ENCODE results near the gene MOGAT3. TPM values are rescaled to one million over a fixed set of nuclear protein-coding genes. Genes with fewer than 3 reads are reported as not detected.

Gene MOGAT3, protein sequence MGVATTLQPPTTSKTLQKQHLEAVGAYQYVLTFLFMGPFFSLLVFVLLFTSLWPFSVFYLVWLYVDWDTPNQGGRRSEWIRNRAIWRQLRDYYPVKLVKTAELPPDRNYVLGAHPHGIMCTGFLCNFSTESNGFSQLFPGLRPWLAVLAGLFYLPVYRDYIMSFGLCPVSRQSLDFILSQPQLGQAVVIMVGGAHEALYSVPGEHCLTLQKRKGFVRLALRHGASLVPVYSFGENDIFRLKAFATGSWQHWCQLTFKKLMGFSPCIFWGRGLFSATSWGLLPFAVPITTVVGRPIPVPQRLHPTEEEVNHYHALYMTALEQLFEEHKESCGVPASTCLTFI
- not detected for total RNA-seq
- long read RNA-seq: 0 reads

DNA sequence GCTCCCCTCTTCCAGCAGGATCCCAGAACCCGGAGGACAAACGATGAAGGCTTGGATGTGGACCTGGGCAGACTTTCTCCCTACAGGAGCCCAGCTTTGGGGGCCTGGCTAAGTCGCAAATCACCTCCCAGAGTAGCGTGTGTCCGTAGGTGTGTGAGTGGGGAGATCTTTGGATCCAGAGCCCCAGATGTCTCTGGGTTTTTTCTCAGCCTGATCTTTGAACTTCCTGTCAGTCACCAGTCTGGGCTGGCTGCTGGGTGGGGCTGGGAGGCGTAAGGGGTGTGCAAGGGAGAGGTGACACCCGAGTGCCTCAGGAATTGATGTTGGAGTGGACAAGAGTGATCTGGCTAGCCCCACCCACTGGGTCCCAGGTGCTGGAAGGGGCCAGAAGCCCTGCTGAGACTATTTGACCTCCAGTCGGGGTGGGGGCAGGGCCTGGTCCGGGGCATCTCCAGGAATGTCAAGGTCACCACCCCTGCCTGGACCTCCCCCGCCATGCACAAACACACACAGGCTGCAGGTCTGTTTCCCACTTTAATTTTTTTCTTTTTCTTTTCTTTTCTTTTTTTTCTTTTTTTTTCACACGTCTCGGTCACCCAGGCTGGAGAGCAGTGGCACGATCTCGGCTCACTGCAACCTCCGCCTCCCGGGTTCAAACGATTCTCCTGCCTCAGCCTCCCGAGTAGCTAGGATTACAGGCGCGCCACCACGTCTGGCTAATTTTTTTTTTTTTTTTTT lies at the start of gene MOGAT3:
TSS of gene MOGAT3 (minus strand) at position 175 of the 738 bp plus-strand sequence. CDS start 182 bp downstream, outside the sequence.
- ATAC-seq (no peak), DNase-seq (ENCODE audit: missing footprints) (no peak)
- intact Hi-C loops (cut with DNase I): no loop called here

DNA sequence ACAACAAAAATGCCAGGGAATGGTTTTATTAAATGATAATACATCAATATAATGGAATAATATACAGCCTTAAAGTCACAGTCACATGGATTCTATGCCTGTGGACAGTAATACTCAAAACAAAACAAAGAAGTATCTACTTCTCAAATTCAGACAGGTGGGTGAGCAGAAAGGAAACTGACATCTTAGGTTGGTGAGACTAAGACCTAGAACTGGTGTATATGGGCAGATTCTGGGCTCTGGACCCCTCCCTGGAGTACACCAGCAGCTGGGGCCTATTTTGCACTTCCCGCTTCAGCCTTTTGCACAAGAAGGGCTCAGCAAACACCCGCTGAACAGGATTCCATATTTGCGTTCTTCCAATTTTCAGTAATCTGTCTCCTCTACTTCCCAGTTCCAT lies 49.5 kb upstream of the MOGAT3 start:
- intact Hi-C loops (cut with DNase I): no loop called here

DNA sequence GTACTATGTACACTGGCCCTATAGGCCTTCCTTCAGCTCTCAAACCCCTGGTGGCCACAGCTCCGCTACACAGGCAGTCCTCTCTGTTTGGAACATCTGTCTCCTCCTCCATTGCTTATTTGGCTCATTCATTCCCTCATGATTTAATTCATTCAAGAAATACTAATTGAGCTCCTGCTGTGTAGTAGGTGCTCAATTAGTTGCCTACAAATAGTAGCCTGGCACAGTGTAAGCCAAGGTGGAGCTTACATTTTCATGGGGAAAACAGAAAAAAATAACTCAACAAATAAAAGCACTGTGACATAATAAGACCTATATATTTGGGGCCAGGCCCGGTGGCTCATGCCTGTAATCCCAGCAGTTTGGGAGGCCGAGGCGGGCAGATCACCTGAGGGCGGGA lies 47.4 kb upstream of the MOGAT3 start:
- DNase-seq (ENCODE audit: missing footprints): no peak
- ATAC-seq: no peak
- intact Hi-C loops (cut with DNase I): no loop called here

More for the DNA sequence above, 49.5 kb upstream of the MOGAT3 start:
- ATAC-seq (no peak), DNase-seq (ENCODE audit: missing footprints) (no peak)

DNA sequence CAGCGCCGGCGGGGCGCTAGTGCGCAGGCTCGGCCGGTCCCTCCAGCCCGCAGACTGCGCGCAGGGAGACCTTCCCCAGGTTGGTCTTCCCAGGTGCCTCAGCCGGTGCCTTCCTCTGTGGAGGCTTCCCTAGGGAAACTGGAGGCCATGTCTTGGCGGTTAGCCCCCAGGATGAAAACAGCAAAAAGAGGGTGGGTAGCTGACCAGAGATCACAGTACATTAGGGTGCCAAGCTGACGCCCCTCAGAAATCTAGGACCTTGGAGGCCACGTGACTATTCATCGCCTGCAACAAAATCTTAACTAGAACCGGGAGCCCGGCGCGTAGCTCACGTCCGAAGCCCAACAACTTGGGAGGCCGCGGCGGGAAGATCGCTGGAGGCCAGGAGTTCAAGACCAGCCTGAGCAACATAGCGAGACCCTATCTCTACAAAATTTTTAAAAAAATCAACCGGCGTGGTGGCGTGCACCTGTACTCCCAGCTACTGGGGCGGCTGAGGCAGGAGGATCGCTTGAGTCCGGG lies 44.4 kb upstream of the MOGAT3 start:
- ATAC-seq (no peak), DNase-seq (ENCODE audit: missing footprints) (no peak)
- intact Hi-C loops (cut with DNase I): no loop called here

DNA sequence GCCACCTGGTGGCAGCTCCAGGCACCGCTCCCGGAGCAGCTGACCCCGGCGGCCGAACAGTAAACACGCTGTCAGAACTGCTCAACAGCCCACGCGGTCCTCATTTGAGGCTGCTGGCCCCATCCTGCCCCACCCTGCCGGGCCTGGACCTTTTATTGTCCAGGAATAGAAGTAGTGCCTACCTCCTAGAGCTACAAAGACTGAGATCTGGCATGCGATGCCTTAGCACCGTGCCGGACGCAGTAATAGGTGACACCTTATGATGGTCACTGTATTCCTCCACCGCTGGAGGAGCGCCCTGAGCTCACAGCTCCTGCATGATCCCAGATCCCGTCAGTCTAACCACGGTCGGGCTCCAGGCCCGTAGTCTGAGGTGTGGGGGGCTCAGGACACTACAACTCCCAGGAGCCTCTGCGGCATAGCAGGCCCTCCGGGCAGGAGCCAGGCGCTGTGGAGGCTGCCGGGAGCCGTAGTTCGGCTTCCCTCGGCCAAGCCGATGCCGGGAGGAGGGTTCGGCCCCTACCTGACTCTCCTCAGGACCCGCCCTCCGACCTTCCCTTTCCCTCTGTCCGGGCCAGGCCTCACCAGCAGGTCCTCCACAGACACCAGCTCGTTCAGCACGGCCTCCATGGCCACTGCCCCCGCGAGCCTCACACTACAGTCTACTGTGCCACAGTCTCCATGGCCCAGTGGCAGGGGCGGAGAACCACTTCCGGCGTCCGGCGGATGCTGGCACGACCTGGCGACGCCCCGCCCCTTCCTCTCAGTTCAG lies 43.7 kb upstream of the MOGAT3 start, which contains the start of gene FIS1:
TSS of gene FIS1 (minus strand) at position 707 of the 772 bp plus-strand sequence. CDS start at position 630, 77 bp downstream.
- DNase-seq (ENCODE audit: missing footprints) (peak; percentile 97), ATAC-seq (peak; percentile 98)
- intact Hi-C loops (cut with DNase I): loop anchor here (1.0 kb wide), 1 partner anchor 26 kb away; the partner anchor contains the start of gene ZNHIT1

DNA sequence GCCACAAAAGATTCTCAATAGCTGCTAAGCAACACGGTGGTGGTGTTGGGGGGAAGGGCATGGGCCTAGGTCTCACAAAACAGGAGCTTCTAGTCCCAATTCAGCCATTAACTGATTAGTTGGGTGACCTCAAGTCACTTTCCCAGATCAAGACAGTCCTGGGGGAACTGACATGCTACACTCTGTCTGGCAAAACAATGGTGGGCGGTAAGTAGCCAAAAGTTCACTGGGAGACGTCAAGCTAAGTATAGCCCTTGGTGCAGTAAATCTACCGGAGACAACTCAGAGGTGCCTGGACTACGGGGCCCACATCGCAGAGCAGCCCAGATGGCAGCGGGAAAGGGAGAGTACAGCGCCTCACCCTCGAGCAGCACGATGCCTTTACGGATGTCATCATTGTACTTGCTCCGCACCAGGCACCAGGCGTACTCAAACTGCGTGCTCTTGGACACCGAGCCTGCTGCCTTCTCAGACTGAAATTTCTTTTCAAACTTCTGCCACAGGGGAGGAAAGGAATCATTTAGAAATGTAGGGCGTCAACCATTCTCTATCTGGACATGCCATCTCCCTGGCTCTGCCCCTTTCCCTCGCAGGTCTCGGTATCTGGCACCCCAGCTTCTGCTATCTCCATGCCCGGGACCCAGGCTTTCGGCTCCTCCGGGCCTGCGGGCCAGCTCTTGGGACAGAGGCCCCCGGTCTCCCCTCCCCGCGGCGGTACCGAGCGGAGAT lies 43.0 kb upstream of the MOGAT3 start:
- ATAC-seq: no peak
- no peak for DNase-seq (ENCODE audit: missing footprints)
- intact Hi-C loops (cut with DNase I): loop anchor here (1.0 kb wide), 1 partner anchor 26 kb away; the partner anchor contains the start of gene ZNHIT1

DNA sequence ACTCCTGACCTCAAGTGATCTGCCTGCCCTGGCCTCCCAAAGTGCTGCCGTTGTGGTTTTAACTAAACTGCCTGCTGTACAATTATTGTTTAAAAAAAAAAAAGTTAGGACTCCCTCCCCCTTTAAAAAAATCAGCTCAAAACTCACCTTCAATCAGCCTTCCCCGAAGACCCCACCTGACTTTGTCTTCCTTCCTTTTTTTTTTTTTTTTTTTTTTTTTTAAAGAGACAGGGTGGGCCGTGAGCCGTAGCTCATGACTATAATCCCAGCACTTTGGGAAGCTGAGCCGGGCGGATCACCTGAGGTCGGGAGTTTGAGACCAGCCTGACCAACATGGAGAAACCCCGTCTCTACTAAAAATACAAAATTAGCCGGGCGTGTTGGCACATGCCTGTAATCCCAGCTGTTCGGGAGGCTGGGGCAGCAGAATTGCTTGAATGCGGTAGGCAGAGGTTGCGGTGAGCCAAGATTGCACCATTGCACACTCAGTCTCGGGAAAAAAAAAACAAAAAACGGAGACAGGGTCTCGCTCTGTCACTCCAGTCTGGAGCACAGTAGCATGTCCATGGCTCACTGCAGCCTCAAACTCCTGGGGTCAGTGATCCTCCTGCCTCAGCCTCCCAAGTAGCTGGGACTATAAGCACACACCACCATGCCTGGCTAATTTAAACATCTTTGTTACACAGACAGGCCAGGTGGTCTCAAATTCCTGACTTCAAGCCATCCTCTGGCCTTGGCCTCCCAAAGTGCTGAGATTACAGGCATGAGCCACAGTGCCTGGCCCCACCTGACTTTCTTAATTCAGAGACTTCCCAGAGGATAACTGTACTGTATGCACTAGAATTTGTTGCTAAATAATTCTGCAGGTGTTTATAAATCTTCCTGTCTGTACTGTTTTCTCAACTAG lies 40.9 kb upstream of the MOGAT3 start:
- ATAC-seq (no peak), DNase-seq (ENCODE audit: missing footprints) (no peak)
- intact Hi-C loops (cut with DNase I): no loop called here

DNA sequence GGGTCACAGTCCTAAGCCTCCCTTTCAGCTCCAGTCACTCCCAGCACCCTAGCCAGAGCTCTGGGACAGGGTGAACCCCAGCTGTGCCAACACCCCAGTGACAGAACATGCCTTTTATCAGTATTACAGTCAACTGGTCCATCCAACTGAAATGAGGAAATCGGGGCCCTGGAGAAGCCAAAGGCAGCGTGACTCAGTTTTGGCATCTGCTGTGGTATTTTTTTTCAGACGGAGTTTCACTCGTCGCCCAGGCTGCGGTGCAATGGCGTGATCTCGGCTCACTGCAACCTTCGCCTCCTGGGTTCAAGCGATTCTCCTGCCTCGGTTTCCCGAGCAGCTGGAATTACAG lies 40.2 kb upstream of the MOGAT3 start:
- intact Hi-C loops (cut with DNase I): no loop called here
- DNase-seq (ENCODE audit: missing footprints): no peak
- ATAC-seq: no peak

DNA sequence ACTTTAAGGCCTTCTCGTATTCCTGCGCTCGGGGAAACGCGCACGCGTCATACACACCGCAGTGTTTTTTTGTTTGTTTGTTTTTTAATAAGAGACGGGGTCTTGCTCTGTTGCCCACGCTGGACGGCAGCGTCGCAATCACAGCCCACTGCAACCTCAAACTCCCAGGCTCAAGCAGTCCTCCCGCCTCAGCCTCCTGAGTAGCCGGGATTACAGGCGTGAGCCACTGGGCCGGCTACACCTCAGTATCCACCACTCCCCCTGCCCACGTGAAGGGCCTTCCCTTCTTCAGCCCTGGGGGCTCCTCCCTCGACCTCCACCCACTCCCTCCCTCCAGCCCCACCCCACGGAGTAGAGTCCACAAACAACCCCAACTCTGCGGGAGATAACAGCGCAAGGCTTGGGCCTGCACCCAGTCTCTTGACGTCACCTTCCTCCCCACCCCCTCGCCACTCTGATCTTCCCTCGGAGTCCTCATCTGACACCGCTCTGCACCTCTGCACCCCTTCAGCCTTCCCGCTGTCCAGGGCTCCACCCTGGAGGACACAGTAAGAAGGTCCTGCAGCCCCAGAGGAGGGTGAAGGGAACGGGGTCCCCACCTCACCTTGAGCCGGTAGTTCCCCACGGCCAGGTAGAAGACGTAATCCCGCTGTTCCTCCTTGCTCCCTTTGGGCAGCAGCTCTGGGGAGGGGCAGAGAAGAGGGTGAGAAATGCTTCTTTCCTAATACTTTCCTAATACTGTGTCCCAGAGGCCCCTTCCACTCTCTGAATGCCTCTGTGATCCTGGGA lies 39.6 kb upstream of the MOGAT3 start:
- no peak for DNase-seq (ENCODE audit: missing footprints)
- ATAC-seq: no peak
- intact Hi-C loops (cut with DNase I): no loop called here

DNA sequence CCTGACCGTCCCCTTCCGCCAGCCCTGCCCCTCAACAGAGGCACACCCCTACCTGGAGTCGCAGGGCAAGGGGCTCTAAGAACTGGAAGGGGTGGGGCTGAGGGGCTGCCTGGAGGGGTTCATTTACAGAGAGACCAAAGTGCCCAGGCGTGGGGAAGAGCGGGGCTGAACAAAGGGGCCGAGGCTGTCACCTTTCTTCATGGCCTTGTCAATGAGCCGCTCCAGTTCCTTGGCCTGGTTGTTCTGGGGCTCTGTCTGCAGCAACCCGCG lies 39.0 kb upstream of the MOGAT3 start:
- intact Hi-C loops (cut with DNase I): no loop called here
- DNase-seq (ENCODE audit: missing footprints) (no peak), ATAC-seq (no peak)

DNA sequence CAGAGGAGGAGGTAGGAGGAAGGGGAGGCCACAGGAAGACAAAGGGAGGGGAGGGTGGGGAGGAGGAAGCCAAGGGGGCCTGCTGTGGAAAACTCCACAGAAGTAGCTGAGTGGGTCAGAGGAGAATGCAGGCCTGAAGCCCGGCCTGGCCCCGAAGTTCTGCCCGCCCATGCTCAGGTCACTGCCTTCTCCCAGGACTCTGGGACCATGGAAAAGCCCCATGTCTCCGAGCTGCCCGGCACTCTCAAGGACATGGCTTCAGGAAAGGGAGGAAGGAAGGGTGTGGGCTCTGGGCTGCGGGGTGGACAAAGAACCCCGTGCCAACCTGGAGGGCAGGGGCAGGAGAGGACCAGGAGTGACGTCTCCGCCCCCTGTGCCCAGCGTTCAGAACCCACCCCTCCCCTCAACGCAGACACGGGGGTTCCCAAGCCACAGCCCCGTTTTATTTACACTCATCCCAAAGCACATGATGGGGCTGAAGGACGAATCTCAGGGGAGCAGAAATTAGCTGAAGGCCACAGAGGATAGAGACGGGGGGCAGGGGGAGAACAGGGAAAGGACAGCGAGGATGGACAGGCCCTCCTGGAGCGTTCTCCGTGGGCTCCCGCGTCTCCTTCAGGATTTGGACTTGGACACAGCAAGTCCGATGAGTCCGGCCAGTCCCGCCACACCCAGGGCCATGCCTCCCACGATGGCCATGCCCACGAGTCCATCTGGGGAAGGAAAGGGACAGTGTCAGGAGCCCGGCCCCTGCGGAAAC lies 38.5 kb upstream of the MOGAT3 start:
- intact Hi-C loops (cut with DNase I): no loop called here
- ATAC-seq: no peak
- no peak for DNase-seq (ENCODE audit: missing footprints)

DNA sequence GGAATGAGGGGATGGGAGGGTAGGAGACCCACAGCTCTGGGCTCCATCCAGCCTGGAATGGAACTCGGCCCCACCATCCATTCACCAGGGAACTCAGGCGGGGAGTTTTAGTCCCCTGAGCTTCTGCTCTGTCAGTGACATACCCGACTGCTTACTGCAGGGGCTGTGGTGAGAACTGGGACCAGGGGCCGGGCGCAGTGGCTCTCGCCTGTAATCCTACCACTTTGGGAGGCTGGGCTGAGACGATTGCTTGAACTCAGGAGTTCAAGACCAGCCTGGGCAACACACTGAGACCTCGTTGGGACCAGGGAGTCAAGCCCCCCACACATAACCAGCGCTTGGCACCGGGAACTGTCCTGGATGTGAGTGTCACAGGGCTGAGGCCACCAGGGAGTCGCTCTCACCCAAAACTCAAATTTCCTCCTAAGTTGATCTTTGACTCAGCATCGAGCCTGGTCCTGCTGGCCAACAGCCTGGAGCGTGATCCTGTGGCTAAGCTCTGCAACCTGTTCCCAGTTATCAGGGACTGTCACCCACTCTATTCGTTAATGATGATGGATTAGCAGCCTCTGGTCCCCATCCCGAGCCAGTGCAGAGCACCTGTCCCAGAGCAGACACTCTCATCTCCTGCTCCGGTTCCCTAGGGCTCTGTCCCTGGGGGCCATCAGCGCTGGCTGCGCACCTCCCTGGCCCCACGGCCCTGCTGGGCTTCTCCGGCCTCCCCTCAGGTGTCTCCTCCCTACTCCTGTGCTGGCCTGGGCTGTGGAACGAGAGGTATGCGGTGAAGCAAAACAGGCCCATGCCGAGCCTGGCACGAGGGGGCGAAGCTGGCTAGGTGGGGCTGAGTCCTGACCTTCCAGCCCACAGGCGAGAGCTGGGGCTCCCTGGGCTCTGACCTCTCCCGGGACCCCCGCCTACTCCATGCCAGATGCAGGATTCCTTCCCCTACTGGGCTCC lies 37.7 kb upstream of the MOGAT3 start:
- DNase-seq (ENCODE audit: missing footprints) (no peak), ATAC-seq (peak; percentile 4)
- intact Hi-C loops (cut with DNase I): no loop called here

DNA sequence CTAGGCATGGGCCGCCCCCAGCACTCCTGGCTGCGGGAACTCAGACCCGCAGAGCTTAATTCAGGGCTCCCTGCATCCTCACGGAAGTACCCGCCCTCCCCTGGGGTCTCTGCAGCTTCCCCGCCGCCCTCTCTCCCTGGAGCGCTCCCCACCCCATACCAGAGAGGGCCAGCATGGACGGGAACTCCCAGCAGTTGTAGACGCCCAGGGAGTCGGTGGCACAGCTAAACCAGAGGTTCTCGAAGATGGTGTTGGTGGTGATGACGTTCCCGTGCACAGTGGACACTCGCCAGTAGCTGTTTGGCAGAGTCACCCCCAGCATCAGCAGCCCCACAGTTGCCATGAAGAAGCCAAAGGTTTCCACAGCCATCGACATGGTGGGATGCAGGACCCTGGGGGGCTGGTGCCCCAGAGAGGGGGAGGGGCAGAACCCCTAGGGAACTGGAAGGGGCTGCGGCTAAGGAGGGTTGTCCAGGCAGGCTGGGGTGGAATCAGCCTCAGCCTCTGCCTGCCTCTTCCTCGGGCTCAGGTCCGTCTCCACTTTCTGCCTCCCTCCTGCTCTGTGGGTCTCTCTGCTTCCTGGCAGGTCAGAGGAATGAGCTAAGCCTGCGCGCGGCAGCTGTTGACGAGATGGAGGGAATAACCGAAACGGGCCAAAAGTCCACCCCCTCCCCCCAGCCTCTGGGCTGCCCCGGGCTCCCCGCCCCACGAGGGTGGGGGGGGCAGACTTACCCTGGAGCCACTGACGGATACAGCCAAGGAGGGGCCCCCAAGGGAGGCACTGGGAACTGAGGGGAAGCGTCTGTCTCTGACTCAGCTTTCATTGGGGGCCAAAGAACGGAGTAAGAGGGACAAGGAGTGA lies 36.6 kb upstream of the MOGAT3 start, which contains the start of gene CLDN15:
TSS of gene CLDN15 (minus strand) at position 597 of the 862 bp plus-strand sequence. CDS start at position 376, 221 bp downstream.
- DNase-seq (ENCODE audit: missing footprints) (peak; percentile 88), ATAC-seq (peak; percentile 84)
- intact Hi-C loops (cut with DNase I): no loop called here

DNA sequence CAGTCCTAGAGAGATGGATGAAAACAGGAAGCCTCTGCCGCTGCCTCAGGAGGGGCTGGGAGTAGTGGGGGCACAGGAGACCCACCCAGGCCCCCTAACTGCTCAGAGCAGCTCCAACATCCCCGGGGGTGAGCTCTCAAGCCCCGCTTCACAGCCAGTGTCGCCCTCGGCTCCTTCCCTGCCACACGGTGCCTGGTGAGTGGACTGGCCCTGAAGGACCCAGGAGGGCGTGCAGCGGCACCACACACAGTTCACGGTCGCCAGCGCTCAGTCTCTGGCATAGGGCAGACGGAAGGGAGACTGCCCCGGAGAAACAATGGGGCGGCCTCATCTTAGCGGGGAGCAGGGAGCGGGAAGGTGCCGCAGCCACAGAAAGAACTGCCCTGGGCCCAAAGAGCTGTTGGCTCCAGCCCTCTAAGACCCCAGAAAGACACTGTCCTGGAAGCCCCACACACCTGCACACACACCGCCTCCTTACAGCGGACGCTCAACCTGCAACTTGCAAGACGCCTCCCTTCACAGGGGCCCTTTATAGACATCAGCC lies 35.5 kb upstream of the MOGAT3 start:
- intact Hi-C loops (cut with DNase I): no loop called here
- no peak for ATAC-seq
- DNase-seq (ENCODE audit: missing footprints): no peak
